SU-DHL-6 (cell line): ENCODE measurements around the gene ITGB6.

Source experiments
- EZH2phosphoT487 ChIP-seq: fragments of 200-600 bp; sonication (generic), shearing (Covaris generic); conservative IDR thresholded peaks from 2 replicates; pipeline ENCODE4 v1.6.1; 2018; ENCODE audit warnings: mild to moderate bottlenecking, antibody characterized with exemption, low read length, moderate library complexity, mixed read lengths
- TF ChIP-seq, protein P1 (sequence below): fragments of 200-600 bp; sonication (generic); IDR thresholded peaks from one replicate; pipeline ENCODE4 v1.5.1; 2017; ENCODE audit warnings: antibody characterized with exemption, mild to moderate bottlenecking, low read length, moderate library complexity; ENCODE audit not compliant: insufficient read depth, poor library complexity, severe bottlenecking

DNA sequence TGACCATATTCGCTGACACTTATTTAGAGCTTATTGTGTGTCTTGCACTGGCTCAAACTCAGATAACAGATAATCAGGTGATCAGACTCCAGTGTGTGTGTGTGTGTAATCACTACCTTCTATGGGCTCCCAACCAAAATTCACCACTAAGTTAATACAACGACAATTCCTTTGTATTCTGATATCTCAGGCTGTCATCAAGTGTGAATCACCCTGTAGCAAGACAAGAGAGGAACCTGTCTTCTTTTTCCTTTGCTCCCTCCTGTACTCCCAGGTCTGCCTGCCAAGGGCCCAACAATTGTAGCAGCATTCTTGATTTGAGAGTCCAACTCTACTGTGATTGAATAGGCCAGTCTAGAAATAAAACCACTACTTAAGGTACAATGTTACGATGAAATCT, 25.8 kb downstream of the ITGB6 start:
- TF ChIP-seq, protein P1, sequence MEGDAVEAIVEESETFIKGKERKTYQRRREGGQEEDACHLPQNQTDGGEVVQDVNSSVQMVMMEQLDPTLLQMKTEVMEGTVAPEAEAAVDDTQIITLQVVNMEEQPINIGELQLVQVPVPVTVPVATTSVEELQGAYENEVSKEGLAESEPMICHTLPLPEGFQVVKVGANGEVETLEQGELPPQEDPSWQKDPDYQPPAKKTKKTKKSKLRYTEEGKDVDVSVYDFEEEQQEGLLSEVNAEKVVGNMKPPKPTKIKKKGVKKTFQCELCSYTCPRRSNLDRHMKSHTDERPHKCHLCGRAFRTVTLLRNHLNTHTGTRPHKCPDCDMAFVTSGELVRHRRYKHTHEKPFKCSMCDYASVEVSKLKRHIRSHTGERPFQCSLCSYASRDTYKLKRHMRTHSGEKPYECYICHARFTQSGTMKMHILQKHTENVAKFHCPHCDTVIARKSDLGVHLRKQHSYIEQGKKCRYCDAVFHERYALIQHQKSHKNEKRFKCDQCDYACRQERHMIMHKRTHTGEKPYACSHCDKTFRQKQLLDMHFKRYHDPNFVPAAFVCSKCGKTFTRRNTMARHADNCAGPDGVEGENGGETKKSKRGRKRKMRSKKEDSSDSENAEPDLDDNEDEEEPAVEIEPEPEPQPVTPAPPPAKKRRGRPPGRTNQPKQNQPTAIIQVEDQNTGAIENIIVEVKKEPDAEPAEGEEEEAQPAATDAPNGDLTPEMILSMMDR, result no peak
- TF ChIP-seq EZH2phosphoT487, result no peak
